Central memory CD4-positive, alpha-beta T cell (primary cell): ENCODE data around the gene MAP3K6.

Experiments used
- DNase-seq: peaks from one replicate; pipeline ENCODE4 v3.0.0; 2022

Gene MAP3K6

GRCh38 chr1:27372808-27373690 lies 6.3 kb upstream of the MAP3K6 start:
- DNase-seq, result no peak

- no peak for DNase-seq
Observed at GRCh38 chr1:27372022-27372807, 5.5 kb upstream of the MAP3K6 start.

GRCh38 chr1:27368869-27369582 lies 2.3 kb upstream of the MAP3K6 start:
- DNase-seq, result no peak

- no peak for DNase-seq
Observed at GRCh38 chr1:27367160-27367650, 444 bp upstream of the MAP3K6 start.

- peak; percentile 50 for DNase-seq
Observed at GRCh38 chr1:27366113-27366410, 699 bp downstream of the MAP3K6 start.

- DNase-seq, result peak; percentile 55
Observed at GRCh38 chr1:27365372-27366112, 1.2 kb downstream of the MAP3K6 start.

GRCh38 chr1:27364696-27365371 lies 1.9 kb downstream of the MAP3K6 start:
- DNase-seq, result no peak

- no peak for DNase-seq
Observed at GRCh38 chr1:27363766-27364695, 2.7 kb downstream of the MAP3K6 start.

GRCh38 chr1:27361553-27361952 lies 5.2 kb downstream of the MAP3K6 start:
- no peak for DNase-seq

GRCh38 chr1:27361044-27361402 lies 5.7 kb downstream of the MAP3K6 start:
- DNase-seq, result no peak

GRCh38 chr1:27360159-27361043 lies 6.4 kb downstream of the MAP3K6 start:
- peak; percentile 28 for DNase-seq

- DNase-seq, result no peak
Observed at GRCh38 chr1:27359822-27360158, 7.0 kb downstream of the MAP3K6 start.

GRCh38 chr1:27358928-27359313 lies 7.8 kb downstream of the MAP3K6 start:
- DNase-seq, result no peak

GRCh38 chr1:27358038-27358927 lies 8.5 kb downstream of the MAP3K6 start:
- DNase-seq, result no peak

- peak; percentile 80 for DNase-seq
Observed at GRCh38 chr1:27357281-27358037, 9.3 kb downstream of the MAP3K6 start.

- peak; percentile 30 for DNase-seq
Observed at GRCh38 chr1:27356619-27357280, 10.0 kb downstream of the MAP3K6 start.

GRCh38 chr1:27356277-27356618 lies 10.5 kb downstream of the MAP3K6 start:
- peak; percentile 12 for DNase-seq

- DNase-seq, result no peak
Observed at GRCh38 chr1:27355683-27356082, 11.1 kb downstream of the MAP3K6 start.
